ENCODE measurements around the gene IQSEC2.

Gene IQSEC2

DNA sequence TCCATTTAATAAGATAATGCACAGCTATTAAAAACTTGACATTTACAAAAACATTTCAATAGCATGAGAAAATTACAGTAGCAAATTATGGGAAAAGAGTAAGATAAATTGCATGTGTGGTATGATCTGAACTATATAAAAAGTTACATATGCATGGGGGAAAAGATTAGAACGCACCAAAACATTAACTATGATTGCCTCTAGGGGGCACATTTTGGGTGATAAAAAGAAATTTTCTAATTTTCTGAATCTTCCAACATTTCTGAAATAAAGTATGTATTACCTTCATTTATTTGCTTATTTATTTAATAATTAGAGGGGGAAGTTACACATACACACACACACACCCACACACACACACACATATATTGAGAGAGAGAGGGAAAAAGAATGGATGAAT, 36.8 kb downstream of the IQSEC2 start:
- DNase-seq (ENCODE audit: low read depth): no peak

GRCh38 chrX:53242310-53242709, 39.1 kb downstream of the IQSEC2 start:
- DNase-seq (ENCODE audit: low read depth): no peak

DNA sequence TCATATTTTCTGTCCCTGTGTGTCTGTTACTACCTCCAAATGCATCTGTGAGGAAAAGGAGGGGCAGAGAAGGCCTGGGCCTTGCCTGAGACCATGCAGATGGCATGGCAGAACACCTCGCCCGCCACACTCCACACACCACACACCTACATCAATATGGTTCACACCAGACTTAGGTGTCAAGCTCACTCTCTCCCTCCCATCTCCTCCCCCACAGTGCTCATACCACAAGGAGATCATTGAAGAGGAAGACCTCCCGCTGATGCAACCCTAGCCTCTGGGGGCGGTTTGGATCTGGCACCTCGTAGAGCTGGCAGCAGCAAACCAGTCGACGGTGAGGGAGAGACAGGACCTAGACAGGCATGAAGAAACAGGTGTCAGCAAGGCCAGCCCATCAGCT, 39.8 kb downstream of the IQSEC2 start:
- DNase-seq (ENCODE audit: low read depth): no peak

DNA sequence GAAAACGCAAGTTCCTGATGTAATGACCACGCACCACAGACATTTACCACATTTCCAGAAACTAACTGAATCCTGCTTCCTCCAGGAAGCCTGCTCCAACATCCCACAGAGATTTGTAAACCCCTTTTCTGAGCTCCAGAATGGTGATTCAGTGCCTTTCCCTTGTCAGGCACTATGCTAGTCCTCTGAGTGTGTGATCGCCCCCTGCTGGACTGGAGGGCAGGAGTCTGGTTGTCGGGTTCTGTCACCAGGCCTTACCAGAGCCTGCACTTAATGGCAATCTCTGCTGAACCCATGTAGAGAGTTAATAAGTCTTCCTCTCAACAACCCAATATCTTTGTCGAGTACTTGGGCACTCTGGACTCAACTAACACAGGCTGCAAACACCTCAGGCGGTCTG, 41.9 kb downstream of the IQSEC2 start:
- DNase-seq (ENCODE audit: low read depth): peak; percentile 46

DNA sequence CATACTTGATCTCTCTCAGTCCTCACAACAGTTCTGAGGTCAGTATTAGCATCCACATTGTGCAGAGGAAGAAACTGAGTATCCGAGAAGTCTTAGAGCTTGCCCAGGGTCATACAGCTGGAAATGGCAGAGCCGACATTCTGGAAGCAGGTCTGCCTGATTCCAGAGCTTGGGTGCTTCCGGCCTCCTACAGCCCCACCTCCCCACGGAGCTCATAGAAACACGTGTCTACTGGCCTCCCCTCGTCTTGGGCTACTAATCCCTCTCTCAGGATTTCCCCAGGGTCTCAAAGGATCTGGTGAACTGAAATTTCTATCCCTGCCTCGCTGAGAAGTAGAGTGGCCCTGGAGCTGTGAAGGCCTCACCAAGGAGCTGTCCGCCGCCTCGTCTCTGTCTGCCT, 44.3 kb downstream of the IQSEC2 start:
- no peak for DNase-seq (ENCODE audit: low read depth)

- no peak for DNase-seq (ENCODE audit: low read depth)
Measured at GRCh38 chrX:53236025-53236679, 45.2 kb downstream of the IQSEC2 start.

GRCh38 chrX:53235566-53235965, 45.8 kb downstream of the IQSEC2 start:
- no peak for DNase-seq (ENCODE audit: low read depth)

DNA sequence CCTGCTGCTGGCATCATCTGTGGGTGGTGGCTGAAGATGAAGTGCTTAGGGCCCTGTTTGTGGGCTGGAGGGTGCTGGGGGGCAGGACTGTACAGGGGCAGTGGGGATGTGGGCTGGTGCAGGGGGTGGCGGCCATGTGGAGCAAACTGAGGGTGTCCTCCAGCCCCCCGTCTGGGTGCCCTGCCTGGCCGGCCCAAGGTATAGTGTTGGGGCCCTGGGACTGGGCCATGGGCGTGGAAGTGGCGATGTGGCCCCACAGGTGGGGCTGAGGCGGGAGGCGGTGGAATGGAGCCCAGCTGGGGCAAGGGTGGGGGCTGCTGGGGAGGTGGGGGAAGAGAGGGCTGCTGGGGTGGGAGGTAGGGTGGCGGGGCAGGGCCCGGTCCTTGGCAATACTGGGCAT, 46.9 kb downstream of the IQSEC2 start:
- no peak for DNase-seq (ENCODE audit: low read depth)

DNA sequence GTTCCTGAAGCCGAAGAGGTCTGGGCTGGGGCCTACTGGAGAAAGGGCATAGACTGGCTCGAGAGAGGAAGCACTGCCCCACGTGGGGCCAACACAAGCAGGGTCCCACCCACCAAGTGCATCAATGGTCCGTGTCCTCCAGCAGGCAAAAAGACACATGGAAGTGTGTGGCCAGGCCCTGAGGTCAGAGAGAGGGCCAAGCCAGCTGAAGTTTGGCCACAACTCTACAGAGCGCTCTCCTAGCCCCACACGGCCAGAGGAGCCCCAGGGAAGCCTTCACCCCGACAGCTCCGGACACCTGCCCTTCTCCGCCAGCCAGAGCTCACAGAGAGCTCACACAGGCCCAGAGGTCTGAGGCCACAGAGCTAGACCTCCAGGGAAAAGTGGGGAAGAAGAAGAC, 47.8 kb downstream of the IQSEC2 start:
- DNase-seq (ENCODE audit: low read depth): no peak

GRCh38 chrX:53230116-53230515, 51.3 kb downstream of the IQSEC2 start:
- DNase-seq (ENCODE audit: low read depth): no peak

GRCh38 chrX:53227224-53227765, 54.1 kb downstream of the IQSEC2 start:
- no peak for DNase-seq (ENCODE audit: low read depth)

- DNase-seq (ENCODE audit: low read depth): peak; percentile 89
Measured at GRCh38 chrX:53224860-53225797, 56.3 kb downstream of the IQSEC2 start, which contains the start of gene KDM5C. Gene KDM5C (minus strand): TSS chrX:53225207. CDS start chrX:53224889, 318 bp downstream.

DNA sequence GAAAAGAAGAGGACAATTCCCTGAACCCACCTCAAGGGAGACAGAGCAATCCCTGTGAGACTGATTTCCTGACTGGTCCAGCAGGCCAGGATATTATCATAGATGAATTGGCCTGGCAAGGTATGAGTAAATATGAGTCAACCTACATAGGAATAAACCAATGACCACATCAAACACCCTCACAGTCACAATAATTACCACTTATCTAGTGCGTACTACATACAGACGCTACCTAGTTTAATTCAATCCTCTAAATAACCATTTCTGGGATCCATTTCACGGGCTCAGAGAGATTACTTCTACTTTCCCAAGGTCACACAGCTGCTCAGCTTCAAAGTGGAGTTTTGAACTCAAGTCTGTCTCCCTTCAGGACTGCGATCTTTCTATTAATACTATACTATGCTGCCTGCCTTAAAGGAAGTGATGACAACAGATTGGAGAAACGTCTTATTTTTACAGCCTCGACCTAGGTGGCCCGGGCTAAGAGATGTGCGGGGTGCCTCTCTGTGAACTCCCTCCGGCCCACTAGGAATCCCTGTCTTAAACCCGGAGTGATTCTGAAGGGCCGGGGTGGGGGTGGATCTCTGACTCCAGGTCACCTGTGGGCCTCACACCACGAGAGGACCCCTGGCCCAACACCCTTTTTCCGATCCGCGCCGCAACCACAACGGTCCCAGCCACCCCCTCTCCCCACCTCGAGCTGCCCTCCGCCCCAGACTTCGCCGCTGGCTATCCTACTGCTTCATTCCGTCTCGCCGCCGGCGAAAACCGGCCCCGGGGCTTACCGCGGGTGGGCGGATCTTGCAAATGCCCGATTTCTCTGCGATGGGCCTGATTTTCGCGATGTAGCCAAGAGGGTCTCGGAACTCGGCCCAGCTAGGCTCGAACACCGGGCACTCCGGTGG, 57.2 kb downstream of the IQSEC2 start:
- DNase-seq (ENCODE audit: low read depth): no peak

DNA sequence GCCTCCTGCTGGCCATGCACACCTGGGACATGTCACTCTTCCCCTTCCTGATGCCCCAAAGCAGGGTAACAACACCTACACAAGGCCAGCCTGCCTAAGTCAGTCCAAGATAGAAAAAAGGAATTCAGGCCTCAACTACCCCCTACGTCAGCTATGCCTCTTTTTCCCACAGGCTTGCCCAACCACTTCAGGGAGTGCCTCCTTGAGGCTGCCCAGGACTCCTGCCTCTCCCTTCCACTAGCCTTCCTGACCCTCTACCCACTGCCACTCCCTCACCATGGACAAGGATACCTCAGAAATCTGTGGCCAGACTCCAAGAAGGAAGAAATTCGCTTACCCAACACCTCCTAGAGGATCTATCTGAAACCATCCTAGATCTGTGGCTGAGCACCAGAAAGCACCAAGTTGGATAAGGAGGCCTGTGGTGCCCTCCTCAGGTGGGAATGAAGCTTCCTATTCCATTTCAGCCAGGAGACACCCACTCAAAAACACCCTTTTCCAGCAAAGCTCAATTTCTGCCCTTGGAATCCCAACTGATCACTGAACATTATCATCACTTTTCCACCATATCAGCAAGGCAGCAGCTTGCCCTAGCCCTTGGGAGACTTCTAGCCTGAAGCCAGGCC, 58.2 kb downstream of the IQSEC2 start:
- no peak for DNase-seq (ENCODE audit: low read depth)
